Thoracic aorta (tissue), 2 donors: ENCODE measurements around the gene PSAP. TPM values are rescaled to one million over a fixed set of nuclear protein-coding genes. Genes with fewer than 3 reads are reported as not detected.

Experiments
- ATAC-seq: fragments of 150-250 bp; one replicate; pipeline ENCODE4 v1.8.0; 2017; ENCODE audit warnings: low read depth; ENCODE audit not compliant: insufficient number of reproducible peaks, low FRiP score
- DNase-seq: peaks from one replicate; pipeline ENCODE4 v3.0.0-alpha.2; 2020; ENCODE audit warnings: low spot score
- H3K27ac ChIP-seq, 2 donors: fragments of 200-600 bp; sonication (generic); 1 replicate in 1 of 2; 2 replicates in 1 of 2; pipeline ENCODE4 v1.5.1; 2016; ENCODE audit warnings: mild to moderate bottlenecking in 2 of 2, moderate library complexity in 2 of 2
- H3K27me3 ChIP-seq: fragments of 200-600 bp; sonication (generic); replicated peaks from 2 replicates; pipeline ENCODE4 v1.6.0; 2016; ENCODE audit warnings: mild to moderate bottlenecking; ENCODE audit not compliant: insufficient read depth
- H3K36me3 ChIP-seq: fragments of 200-600 bp; sonication (generic); one replicate; pipeline ENCODE4 v1.5.1; 2016
- H3K4me1 ChIP-seq, 2 donors: fragments of 200-600 bp; sonication (generic); 1 replicate in 1 of 2; 2 replicates in 1 of 2; pipeline versions ENCODE4 v1.5.1 to v1.6.0; 2016; ENCODE audit warnings: low read depth in 2 of 2, mild to moderate bottlenecking in 1 of 2; ENCODE audit not compliant: control insufficient read depth in 1 of 2
- H3K4me3 ChIP-seq: fragments of 200-600 bp; sonication (generic); 2 replicates; pipeline ENCODE4 v1.5.1; 2016; ENCODE audit warnings: mild to moderate bottlenecking
- H3K9me3 ChIP-seq: fragments of 200-600 bp; sonication (generic); 2 replicates; pipeline ENCODE4 v1.5.1; 2016
- total RNA-seq, 2 donors: library from RNA; depleted of rRNA; stranded (reverse); fragments of >200 nt; gene quantifications; one replicate each; pipeline versions ENCODE4 v1.1.0 to v1.2.3, GENCODE V29; 2016
- TF ChIP-seq, protein P1 (sequence below): fragments of 200-600 bp; sonication (generic); IDR thresholded peaks from one replicate; pipeline ENCODE4 v1.5.1; 2019; ENCODE audit warnings: antibody characterized with exemption

Gene PSAP
- total RNA-seq, 2 donors from 2014 or later = 1,091 to 1,135 TPM

GRCh38 chr10:71798308-71798624 is 52.8 kb downstream of the PSAP start:
- Histone ChIP-seq H3K27me3 (no peaks in the 10 kb centered on the region), H3K9me3 (no peaks in the 10 kb centered on the region), H3K36me3 (no peaks in the 10 kb centered on the region), H3K4me1 (no peaks in the 10 kb centered on the region), H3K27ac (no peak overlapping the region), H3K4me3 (no peak overlapping the region)
- ATAC-seq = no peak
- DNase-seq = no peak
- TF ChIP-seq, protein P1, sequence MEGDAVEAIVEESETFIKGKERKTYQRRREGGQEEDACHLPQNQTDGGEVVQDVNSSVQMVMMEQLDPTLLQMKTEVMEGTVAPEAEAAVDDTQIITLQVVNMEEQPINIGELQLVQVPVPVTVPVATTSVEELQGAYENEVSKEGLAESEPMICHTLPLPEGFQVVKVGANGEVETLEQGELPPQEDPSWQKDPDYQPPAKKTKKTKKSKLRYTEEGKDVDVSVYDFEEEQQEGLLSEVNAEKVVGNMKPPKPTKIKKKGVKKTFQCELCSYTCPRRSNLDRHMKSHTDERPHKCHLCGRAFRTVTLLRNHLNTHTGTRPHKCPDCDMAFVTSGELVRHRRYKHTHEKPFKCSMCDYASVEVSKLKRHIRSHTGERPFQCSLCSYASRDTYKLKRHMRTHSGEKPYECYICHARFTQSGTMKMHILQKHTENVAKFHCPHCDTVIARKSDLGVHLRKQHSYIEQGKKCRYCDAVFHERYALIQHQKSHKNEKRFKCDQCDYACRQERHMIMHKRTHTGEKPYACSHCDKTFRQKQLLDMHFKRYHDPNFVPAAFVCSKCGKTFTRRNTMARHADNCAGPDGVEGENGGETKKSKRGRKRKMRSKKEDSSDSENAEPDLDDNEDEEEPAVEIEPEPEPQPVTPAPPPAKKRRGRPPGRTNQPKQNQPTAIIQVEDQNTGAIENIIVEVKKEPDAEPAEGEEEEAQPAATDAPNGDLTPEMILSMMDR = no peak

- Histone ChIP-seq H3K4me1 (no peaks in the 10 kb centered on the region), H3K4me3 (no peak overlapping the region), H3K36me3 (no peaks in the 10 kb centered on the region), H3K9me3 (no peaks in the 10 kb centered on the region), H3K27me3 (no peaks in the 10 kb centered on the region), H3K27ac (no peak overlapping the region)
- TF ChIP-seq, protein P1 = no peak
- DNase-seq = no peak
- ATAC-seq = no peak
These were observed 53.3 kb downstream of the PSAP start for GRCh38 chr10:71797533-71798307.

GRCh38 chr10:71796749-71797405 is 54.2 kb downstream of the PSAP start:
- TF ChIP-seq, protein P1 = no peak
- Histone ChIP-seq H3K36me3 (no peaks in the 10 kb centered on the region), H3K27ac (no peak overlapping the region), H3K9me3 (no peaks in the 10 kb centered on the region), H3K27me3 (no peaks in the 10 kb centered on the region), H3K4me1 (no peaks in the 10 kb centered on the region), H3K4me3 (no peak overlapping the region)
- DNase-seq (no peak), ATAC-seq (no peak)

- no peaks in the 10 kb centered on the region for H3K9me3 ChIP-seq
- DNase-seq (no peak), ATAC-seq (no peak)
- H3K27me3 ChIP-seq = no peaks in the 10 kb centered on the region
- no peak overlapping the region for H3K4me3 ChIP-seq
- no peaks in the 10 kb centered on the region for H3K4me1 ChIP-seq
- TF ChIP-seq, protein P1 = no peak
- no peaks in the 10 kb centered on the region for H3K36me3 ChIP-seq
- H3K27ac ChIP-seq = no peak overlapping the region
These were observed 55.8 kb downstream of the PSAP start for GRCh38 chr10:71795248-71795647.

GRCh38 chr10:71790749-71791440 is 60.2 kb downstream of the PSAP start:
- H3K9me3 ChIP-seq = no peaks in the 10 kb centered on the region
- no peaks in the 10 kb centered on the region for H3K36me3 ChIP-seq
- TF ChIP-seq, protein P1 = no peak
- H3K27ac ChIP-seq = no peak overlapping the region
- no peak overlapping the region for H3K4me3 ChIP-seq
- ATAC-seq = no peak
- DNase-seq = no peak
- H3K27me3 ChIP-seq = no peaks in the 10 kb centered on the region
- no peaks in the 10 kb centered on the region for H3K4me1 ChIP-seq
